T-helper 1 cell treated with Interleukin-12 subunit alpha and Interleukin-12 subunit beta and Interleukin-4 antibody, amounts not matched to agents 30 ng/mL and 1 ng/mL, for 36 hours (primary cell): Measurements from ENCODE around the gene SNAPIN. TPM values are rescaled to one million over a fixed set of nuclear protein-coding genes. Genes with fewer than 3 reads are reported as not detected.
"Not testable (repeated sequence)": the region's sequence is repeated elsewhere in the genome, so short reads cannot be mapped to it uniquely, and the experiment has no call there.

Experiments used
- intact Hi-C: fragments of 100-400 bp; cut with micrococcal nuclease; formaldehyde crosslinking; loops from one replicate; pipeline ENCODE4 v1.15.1; 2024
- total RNA-seq: library from RNA; stranded (reverse); gene quantifications from 2 replicates; pipeline ENCODE4 v1.2.3, GENCODE V29; 2022

SNAPIN gene
- total RNA-seq, 1 donor from 2014 or later, result 36.2 TPM

GRCh38 chr1:153626904-153627714, 31.4 kb upstream of the SNAPIN start, which contains the start of gene S100A13:
Gene S100A13 (minus strand): TSS chr1:153627505. CDS start chr1:153626472, 1,033 bp downstream.
- intact Hi-C loops, result no loop called here

- intact Hi-C loops, result no loop called here
Measured at GRCh38 chr1:153627715-153628626, 30.5 kb upstream of the SNAPIN start, which contains the start of gene S100A1. Gene S100A1 (plus strand): TSS chr1:153628434. CDS start chr1:153630522, 2,088 bp downstream.

- intact Hi-C loops, result no loop called here
Measured at GRCh38 chr1:153628638-153629342, 29.7 kb upstream of the SNAPIN start.

GRCh38 chr1:153629343-153629665, 29.2 kb upstream of the SNAPIN start:
- intact Hi-C loops, result no loop called here

GRCh38 chr1:153629971-153630370, 28.5 kb upstream of the SNAPIN start:
- intact Hi-C loops, result loop anchor here (5.0 kb wide), 3 partner anchors 117 to 642 kb away; partner anchors contain the start of genes CREB3L4 and HAX1

- intact Hi-C loops, result loop anchor here (5.0 kb wide), 3 partner anchors 117 to 642 kb away; partner anchors contain the start of genes CREB3L4 and HAX1
Measured at GRCh38 chr1:153630384-153630783, 28.1 kb upstream of the SNAPIN start.

GRCh38 chr1:153631047-153632022, 27.2 kb upstream of the SNAPIN start:
- intact Hi-C loops, result loop anchor here (5.0 kb wide), 3 partner anchors 116 to 641 kb away; partner anchors contain the start of genes CREB3L4 and HAX1

- intact Hi-C loops, result loop anchor here (1.0 to 5.0 kb wide), 6 partner anchors 95 to 639 kb away; partner anchors contain the start of genes CREB3L4, HAX1, INTS3 and RPS27
Measured at GRCh38 chr1:153633161-153633753, 25.2 kb upstream of the SNAPIN start.

GRCh38 chr1:153633754-153634665, 24.5 kb upstream of the SNAPIN start, which contains the start of gene CHTOP:
Gene CHTOP (plus strand): TSS chr1:153634066. CDS start chr1:153636589, 2,523 bp downstream.
- intact Hi-C loops, result loop anchor here (1.0 to 5.0 kb wide), 12 partner anchors 24 to 638 kb away; partner anchors contain the start of genes CREB3L4, HAX1, INTS3 and RPS27

- intact Hi-C loops, result no loop called here
Measured at GRCh38 chr1:153635872-153636271, 22.6 kb upstream of the SNAPIN start.

GRCh38 chr1:153636312-153636711, 22.2 kb upstream of the SNAPIN start:
- intact Hi-C loops, result no loop called here

GRCh38 chr1:153638261-153638660, 20.2 kb upstream of the SNAPIN start:
- intact Hi-C loops, result no loop called here

- intact Hi-C loops, result no loop called here
Measured at GRCh38 chr1:153639280-153639679, 19.2 kb upstream of the SNAPIN start.

- intact Hi-C loops, result not testable (repeated sequence)
Measured at GRCh38 chr1:153640213-153640612, 18.3 kb upstream of the SNAPIN start.

GRCh38 chr1:153640861-153641260, 17.6 kb upstream of the SNAPIN start:
- intact Hi-C loops, result no loop called here

- intact Hi-C loops, result no loop called here
Measured at GRCh38 chr1:153642161-153642560, 16.3 kb upstream of the SNAPIN start.

- intact Hi-C loops, result no loop called here
Measured at GRCh38 chr1:153643100-153643499, 15.4 kb upstream of the SNAPIN start.

GRCh38 chr1:153643816-153644215, 14.7 kb upstream of the SNAPIN start:
- intact Hi-C loops, result no loop called here
